Transverse colon (tissue), 4 donors: ENCODE results near the gene ARHGEF33.

ENCODE experiments used
- CTCF ChIP-seq, 5 experiments: fragments of 200-600 bp in 3 of 5; fragments of 450-650 bp in 2 of 5; sonication (generic) in 3 of 5; IDR thresholded peaks; 1 replicate in 2 of 5; 2 replicates in 3 of 5; pipeline ENCODE4 v1.5.1; 2016 to 2017; ENCODE audit warnings: antibody characterized with exemption in 5 of 5, inconsistent platforms in 3 of 5, mild to moderate bottlenecking in 2 of 5, moderate library complexity in 1 of 5
- POLR2A ChIP-seq: fragments of 450-650 bp; IDR thresholded peaks from one replicate; pipeline ENCODE4 v1.6.1; 2016; ENCODE audit warnings: antibody characterized with exemption, mild to moderate bottlenecking, moderate library complexity
- POLR2AphosphoS5 ChIP-seq, 3 donors: sonication (generic); formaldehyde crosslinking; IDR thresholded peaks; one replicate each; pipeline ENCODE4 v1.6.1; 2016; ENCODE audit warnings: antibody characterized with exemption in 3 of 3

DNA sequence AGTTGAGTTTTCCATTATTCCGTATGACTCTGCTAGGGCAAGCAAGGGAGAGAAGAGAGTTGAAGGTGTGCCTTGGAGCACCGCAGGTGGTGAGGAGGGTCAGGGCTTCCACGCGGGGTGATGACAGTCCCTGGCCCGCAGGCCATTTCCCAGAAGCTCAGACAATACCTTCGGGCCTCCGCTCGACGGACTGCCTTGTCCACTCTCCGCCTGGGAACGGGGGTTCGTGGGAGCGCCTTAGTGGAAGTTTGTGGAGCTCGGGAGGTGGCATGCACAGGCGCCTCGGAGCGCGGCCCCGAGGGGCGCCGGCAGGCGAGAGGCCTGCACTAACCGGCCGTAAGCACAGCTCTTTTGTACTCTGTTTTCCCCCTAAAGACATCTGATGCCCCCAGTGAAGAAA, 69.8 kb downstream of the ARHGEF33 start:
- TF ChIP-seq CTCF (IDR thresholded peaks at IDR 0.05) (no peak), POLR2AphosphoS5 (IDR thresholded peaks at IDR 0.05) (no peak), POLR2A (no peak)
